ENCODE data around the gene RNF114. TPM values are rescaled to one million over a fixed set of nuclear protein-coding genes. Genes with fewer than 3 reads are reported as not detected.

The RNF114 gene
- total RNA-seq, 3 donors from 2014 or later: 224 TPM

DNA sequence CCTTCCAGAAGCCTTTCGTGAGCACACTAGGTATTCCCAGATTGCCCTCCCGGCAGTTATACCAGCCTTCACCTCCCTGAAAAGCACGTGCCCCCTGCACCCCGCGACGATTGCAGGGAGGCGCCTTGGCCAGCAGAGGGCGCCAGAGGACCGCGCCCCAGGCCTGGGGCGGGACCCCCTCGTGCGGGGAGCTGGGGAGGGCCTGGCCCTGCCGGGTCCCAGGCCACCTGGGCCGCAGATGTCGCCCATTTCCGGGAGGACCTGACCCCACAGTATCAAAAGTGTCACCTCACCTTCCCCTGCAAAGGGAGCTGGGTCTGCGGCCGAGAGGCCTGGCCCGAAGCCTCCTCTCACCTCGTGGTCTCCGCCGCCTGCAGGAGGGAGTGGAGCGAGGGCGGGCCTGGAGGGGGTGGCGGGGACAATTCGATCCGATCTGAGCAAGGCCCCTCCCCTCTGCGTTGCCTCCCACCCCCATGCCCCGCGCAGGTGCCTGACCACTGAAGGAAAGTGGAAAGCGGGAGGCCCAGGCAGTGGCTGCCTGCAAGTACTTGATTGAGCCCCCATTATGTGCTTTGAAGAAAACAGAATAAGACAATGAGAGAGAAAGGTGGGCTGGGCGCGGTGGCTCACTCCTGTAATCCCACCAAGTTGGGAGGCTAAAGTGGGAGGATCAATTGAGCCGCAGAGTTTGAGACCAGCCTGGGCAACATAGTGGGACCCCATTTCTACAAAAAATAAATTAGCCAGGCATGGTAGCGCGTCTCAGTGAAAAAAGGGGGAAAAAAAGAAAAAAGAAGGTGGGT is 43.0 kb downstream of the RNF114 start:
- H3K4me3 ChIP-seq: peak overlapping the region in 2 of 3 donors; percentile 31 to 43
- H3K9me3 ChIP-seq: no peaks in the 10 kb centered on the region
- TF ChIP-seq, protein P1, sequence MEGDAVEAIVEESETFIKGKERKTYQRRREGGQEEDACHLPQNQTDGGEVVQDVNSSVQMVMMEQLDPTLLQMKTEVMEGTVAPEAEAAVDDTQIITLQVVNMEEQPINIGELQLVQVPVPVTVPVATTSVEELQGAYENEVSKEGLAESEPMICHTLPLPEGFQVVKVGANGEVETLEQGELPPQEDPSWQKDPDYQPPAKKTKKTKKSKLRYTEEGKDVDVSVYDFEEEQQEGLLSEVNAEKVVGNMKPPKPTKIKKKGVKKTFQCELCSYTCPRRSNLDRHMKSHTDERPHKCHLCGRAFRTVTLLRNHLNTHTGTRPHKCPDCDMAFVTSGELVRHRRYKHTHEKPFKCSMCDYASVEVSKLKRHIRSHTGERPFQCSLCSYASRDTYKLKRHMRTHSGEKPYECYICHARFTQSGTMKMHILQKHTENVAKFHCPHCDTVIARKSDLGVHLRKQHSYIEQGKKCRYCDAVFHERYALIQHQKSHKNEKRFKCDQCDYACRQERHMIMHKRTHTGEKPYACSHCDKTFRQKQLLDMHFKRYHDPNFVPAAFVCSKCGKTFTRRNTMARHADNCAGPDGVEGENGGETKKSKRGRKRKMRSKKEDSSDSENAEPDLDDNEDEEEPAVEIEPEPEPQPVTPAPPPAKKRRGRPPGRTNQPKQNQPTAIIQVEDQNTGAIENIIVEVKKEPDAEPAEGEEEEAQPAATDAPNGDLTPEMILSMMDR (IDR thresholded peaks at IDR 0.05): peak; percentile 91 to 99 (median 99)
- TF ChIP-seq POLR2A (IDR thresholded peaks at IDR 0.05) (no peak), POLR2AphosphoS5 (IDR thresholded peaks at IDR 0.05) (peak in 1 of 3 donors; percentile 9)
- H3K27ac ChIP-seq: no peak overlapping the region
- no peak for DNase-seq (ENCODE audit: low spot score in 2 of 2)
- peaks cover 0 to 6% of the 10 kb centered on the region in 2 donors for H3K4me1 ChIP-seq
- intact Hi-C loops (cut with DNase I; ENCODE audit: low total_unique reads): no loop called here
- H3K27me3 ChIP-seq: no peaks in the 10 kb centered on the region
- H3K36me3 ChIP-seq: no peaks in the 10 kb centered on the region

DNA sequence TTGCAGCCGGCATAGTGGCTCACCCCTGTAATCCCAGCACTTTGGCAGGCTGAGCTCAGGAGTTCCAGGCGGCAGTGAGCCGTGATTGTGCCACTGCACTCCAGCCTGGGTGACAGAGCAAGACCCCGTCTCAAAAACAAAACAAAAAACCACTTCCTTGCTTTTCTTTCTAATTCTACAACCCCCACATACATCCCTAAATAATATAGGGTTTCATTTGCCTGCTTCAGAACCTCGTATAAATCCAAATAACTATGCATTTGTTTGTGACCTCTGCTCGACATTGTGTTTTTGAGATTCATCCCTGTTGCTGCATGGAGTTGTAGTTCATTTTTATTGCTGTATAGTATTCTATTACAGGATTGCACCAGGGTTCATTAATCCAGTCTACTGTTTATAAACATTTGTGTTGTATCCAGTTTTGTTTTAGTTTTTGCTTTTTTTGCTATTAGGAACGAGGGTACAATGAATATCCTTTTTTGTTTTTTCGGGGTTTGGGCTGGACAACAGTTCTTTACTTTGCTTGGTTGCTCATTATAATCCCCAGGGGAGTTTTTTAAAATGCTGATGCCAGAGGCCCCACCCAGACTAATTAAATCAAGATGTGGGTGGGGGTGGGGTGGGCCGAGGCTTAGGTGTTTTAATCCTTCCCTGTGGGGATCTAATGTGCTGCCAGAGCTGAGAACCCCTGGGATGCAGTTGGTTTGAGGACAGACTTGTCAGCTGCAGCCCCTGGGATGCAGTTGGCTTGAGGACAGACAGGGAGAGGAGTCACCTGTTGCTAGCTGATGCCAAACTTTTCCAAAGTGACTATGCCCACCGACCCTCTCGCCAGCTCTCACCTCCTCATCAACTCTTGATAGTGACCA is 44.2 kb downstream of the RNF114 start:
- intact Hi-C loops (cut with DNase I; ENCODE audit: low total_unique reads): loop anchor here (1.0 kb wide), 1 partner anchor 91 kb away; no protein-coding TSS in a partner anchor
- no peaks in the 10 kb centered on the region for H3K36me3 ChIP-seq
- no peaks in the 10 kb centered on the region for H3K27me3 ChIP-seq
- H3K4me1 ChIP-seq: peaks cover 4 to 6% of the 10 kb centered on the region in 2 donors
- H3K4me3 ChIP-seq: no peak overlapping the region
- no peaks in the 10 kb centered on the region for H3K9me3 ChIP-seq
- no peak for DNase-seq (ENCODE audit: low spot score in 2 of 2)
- TF ChIP-seq POLR2AphosphoS5 (IDR thresholded peaks at IDR 0.05) (no peak), POLR2A (IDR thresholded peaks at IDR 0.05) (no peak)
- TF ChIP-seq, protein P1 (IDR thresholded peaks at IDR 0.05): no peak
- H3K27ac ChIP-seq: no peak overlapping the region

DNA sequence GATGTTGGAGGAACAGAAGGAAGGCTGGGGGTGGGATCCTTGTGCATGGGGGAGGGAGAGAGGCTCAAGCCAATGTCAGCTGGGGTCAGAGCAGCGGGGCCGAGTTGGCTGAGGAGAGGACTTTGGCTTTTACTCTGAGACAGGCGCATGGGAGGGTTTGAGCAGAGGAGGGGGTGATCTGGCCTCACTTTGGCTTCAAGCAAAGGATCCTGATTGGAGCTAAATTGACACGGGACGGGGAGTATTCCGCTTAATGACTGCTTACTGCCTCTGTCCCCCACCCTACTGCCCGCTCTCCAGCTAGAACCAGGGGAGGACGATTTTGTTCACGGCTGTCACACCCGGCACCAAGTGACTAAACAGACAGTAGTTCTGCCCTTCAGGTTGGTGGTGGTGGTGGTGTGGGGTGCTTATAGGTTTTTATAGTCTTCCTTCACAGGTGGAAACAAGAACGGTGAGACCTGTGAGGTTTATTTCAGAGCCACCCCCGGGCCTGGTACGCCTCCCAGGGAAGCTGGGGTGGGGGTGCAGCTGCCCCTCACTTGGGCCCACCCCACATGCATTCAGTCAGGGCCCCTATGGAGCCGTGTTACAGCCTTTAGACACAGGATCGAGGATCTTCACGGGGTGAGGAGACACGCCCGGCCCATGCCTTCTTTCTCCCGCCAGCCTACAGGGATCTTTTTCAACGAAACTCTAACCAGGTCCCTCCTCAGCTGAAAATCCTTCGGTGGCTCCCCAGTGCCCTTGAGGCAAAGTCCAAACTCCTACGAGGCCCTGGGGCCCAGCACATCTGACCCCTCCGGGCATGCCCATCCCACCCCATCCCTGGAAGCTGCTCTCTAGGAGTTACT is 45.2 kb downstream of the RNF114 start:
- no peaks in the 10 kb centered on the region for H3K27me3 ChIP-seq
- TF ChIP-seq, protein P1 (IDR thresholded peaks at IDR 0.05): no peak
- TF ChIP-seq POLR2AphosphoS5 (IDR thresholded peaks at IDR 0.05) (no peak), POLR2A (IDR thresholded peaks at IDR 0.05) (no peak)
- no peaks in the 10 kb centered on the region for H3K36me3 ChIP-seq
- H3K4me3 ChIP-seq: no peak overlapping the region
- H3K9me3 ChIP-seq: no peaks in the 10 kb centered on the region
- peaks cover 4 to 6% of the 10 kb centered on the region in 2 donors for H3K4me1 ChIP-seq
- no peak overlapping the region for H3K27ac ChIP-seq
- intact Hi-C loops (cut with DNase I; ENCODE audit: low total_unique reads): loop anchor here (1.0 kb wide), 1 partner anchor 90 kb away; no protein-coding TSS in a partner anchor
- no peak for DNase-seq (ENCODE audit: low spot score in 2 of 2)

DNA sequence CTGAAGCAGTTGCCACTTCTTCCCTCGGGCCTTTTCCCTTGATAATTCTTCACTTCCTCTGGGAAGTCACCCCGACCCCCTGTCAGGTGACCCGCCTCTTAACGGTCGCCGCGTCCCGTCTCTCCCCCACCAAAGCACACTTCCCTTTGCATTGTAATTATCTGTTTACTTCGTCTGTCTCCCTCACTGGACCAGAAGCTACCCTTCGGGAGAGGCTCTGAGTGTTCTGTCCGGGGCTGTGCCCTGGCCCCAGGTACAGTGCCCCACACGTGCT is 45.8 kb downstream of the RNF114 start:
- Histone ChIP-seq H3K27me3 (no peaks in the 10 kb centered on the region), H3K4me3 (peak overlapping the region in 2 of 3 donors; percentile 59 to 72), H3K9me3 (no peaks in the 10 kb centered on the region), H3K27ac (peak overlapping the region; percentile 20 to 21), H3K36me3 (no peaks in the 10 kb centered on the region), H3K4me1 (peaks cover 4 to 6% of the 10 kb centered on the region in 2 donors)
- TF ChIP-seq, protein P1 (IDR thresholded peaks at IDR 0.05): no peak
- TF ChIP-seq POLR2A (IDR thresholded peaks at IDR 0.05): no peak
- no peak for TF ChIP-seq POLR2AphosphoS5 (IDR thresholded peaks at IDR 0.05)
- no peak for DNase-seq (ENCODE audit: low spot score in 2 of 2)
- intact Hi-C loops (cut with DNase I; ENCODE audit: low total_unique reads): no loop called here
